ENCODE measurements around the gene IGDCC3. TPM values are rescaled to one million over a fixed set of nuclear protein-coding genes. Genes with fewer than 3 reads are reported as not detected.
A peak's percentile ranks its signal among the peaks of the same experiment; 100 is the strongest.
"Not testable (repeated sequence)": the region's sequence is repeated elsewhere in the genome, so short reads cannot be mapped to it uniquely, and the experiment has no call there.

IGDCC3 gene
- total RNA-seq, 1 experiment from 2014 or later = not detected

DNA sequence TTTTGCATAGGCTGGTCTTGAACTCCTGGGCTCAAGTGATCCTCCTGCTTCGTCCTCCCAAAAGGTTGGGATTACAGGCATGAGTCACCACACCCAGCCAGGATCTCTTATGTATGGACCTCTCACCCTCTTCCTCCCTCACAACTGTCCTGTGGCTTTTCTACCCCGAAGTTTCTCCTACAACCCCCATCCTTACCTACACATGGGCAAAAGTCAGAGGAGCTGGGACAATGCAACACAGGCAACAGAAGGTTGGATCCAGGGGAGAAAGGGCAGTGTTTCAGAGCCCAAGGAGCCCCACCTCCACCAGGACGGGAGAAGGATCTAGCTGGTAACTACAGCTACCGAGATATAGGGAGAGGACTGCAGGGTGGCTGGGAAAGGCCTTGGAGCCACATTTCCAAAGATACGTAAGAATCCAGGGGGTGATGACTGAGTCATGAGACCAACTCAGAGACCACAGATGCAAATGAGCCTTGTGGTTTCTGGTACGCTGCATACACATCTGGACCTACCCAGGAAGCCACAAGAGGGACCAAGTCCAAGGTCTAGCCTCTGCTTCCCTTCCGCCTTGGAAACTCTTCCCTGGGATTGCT lies 31.3 kb upstream of the IGDCC3 start:
- peak; percentile 85 for DNase-seq (ENCODE audit: low read depth)
- in situ Hi-C loops (cut with HindIII; ENCODE audit: low pct_unique_long_range_greater_than_20kb, low sequenced_read_pairs) = no loop called here

DNA sequence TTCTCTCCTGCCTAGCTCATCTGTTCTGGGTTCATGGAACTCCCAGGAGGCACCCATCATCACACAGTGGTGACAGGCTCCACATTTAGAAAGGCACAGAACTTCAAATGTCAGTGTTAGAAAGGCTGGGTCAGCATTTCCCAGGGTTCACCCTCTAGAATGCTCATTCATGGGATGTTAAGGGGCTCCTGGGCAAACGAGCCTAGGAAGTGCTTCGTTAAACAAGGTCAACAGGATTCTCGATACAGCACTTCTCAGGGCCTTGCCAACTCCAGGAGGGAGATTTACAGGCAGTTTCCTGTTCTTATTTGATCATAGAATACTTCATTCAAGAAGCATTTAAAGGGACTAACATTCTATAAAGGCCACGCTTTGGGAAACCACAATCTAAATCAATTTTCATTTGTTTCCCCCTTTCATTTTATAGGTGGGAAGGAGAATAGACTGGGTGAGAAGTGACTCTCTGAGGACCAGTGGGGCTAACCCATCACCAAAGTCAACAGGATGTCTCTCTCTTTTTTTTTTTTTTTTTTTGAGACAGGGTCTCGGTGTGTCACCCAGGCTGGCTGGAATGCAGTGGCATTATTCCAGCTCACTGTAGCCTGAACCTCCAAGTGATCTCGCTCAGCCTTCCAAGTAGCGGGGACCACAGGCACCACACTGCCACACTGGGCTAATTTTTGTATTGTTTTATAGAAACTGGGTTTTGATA lies 30.7 kb upstream of the IGDCC3 start:
- in situ Hi-C loops (cut with HindIII; ENCODE audit: low pct_unique_long_range_greater_than_20kb, low sequenced_read_pairs) = no loop called here
- DNase-seq (ENCODE audit: low read depth) = peak; percentile 63

- in situ Hi-C loops (cut with HindIII; ENCODE audit: low pct_unique_long_range_greater_than_20kb, low sequenced_read_pairs) = no loop called here
- no peak for DNase-seq (ENCODE audit: low read depth)
Observed at GRCh38 chr15:65406424-65407000, 28.7 kb upstream of the IGDCC3 start.

DNA sequence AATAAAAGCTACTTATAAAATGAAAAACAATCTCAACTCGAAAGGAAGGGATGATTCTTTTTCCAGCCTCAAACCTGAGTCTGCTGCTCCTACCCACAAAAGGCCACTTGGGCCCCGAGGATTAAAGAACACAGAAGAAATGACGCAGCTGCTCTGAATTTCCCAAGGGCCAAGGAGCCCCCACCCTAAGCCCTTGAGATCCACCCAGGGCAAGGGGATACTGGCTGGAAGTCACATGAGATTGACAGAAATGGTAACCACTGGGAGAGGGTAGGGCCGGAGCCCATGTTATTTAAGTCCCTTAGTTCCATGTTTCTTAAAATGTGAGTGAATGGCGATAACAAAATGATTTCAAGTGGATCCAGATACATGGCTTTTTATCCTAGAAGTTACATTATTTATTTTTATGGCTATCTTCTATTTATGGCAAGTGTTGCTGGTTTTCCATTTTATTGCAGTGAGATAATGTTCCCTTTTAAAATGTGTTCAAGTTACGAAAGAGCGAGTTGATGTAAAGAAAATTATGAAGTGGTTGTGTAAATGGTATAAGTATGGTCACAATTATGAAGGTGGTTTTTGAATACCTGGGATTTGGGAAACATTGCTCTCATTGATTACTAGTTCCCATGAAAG lies 28.1 kb upstream of the IGDCC3 start:
- DNase-seq (ENCODE audit: low read depth) = no peak
- in situ Hi-C loops (cut with HindIII; ENCODE audit: low pct_unique_long_range_greater_than_20kb, low sequenced_read_pairs) = no loop called here

GRCh38 chr15:65404186-65404872 lies 26.5 kb upstream of the IGDCC3 start:
- in situ Hi-C loops (cut with HindIII; ENCODE audit: low pct_unique_long_range_greater_than_20kb, low sequenced_read_pairs) = no loop called here
- DNase-seq (ENCODE audit: low read depth) = no peak

DNA sequence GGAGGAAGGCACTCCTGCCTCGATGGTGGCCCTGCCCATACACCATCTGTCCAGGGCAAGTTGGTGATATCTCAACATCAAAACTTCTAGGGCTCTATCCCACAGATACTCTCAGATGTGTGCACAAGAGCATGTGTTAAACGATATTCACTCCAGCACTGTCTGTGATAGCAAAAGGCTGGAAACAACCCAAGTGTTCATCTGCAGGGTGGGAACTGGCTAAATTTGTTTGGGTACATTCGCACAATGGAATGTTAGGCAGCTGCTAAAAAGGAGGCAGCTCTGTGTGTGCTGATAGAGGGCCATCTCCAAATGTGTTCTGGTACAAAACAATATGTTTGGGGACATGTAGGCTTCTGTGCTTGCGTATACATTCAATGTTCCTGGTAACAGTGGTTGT lies 25.2 kb upstream of the IGDCC3 start:
- no peak for DNase-seq (ENCODE audit: low read depth)
- in situ Hi-C loops (cut with HindIII; ENCODE audit: low pct_unique_long_range_greater_than_20kb, low sequenced_read_pairs) = no loop called here

DNA sequence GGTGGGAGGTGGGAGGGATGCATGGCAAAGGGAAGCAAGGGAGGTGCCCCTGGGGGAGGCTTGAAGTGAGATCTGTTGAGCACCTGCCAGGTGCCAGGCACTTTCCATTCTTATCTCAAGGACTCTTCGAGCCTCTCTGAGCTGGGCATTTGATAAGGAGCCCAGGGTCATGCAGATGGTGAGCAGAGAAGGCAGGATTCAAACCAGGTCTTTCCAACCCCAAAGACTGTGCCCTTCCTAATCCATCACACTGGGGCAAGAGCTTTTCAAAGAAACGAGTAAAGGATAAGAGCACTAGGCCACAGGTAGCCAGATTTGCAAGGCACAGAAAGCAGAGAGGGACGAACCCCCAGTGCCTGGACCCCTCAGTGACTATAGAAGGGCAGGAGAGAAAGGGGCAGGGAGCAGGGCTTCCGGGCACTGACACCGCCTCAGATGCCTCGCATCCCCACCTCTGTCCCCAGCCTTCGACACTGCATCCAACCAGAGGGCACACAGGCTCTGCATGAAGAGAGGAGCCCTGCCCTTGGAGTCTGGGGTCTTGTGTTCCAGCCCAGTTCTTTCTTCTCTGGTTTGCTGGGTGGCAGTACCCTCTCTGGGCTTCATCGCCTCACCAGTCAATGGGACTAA lies 23.9 kb upstream of the IGDCC3 start:
- in situ Hi-C loops (cut with HindIII; ENCODE audit: low pct_unique_long_range_greater_than_20kb, low sequenced_read_pairs) = no loop called here
- DNase-seq (ENCODE audit: low read depth) = no peak

DNA sequence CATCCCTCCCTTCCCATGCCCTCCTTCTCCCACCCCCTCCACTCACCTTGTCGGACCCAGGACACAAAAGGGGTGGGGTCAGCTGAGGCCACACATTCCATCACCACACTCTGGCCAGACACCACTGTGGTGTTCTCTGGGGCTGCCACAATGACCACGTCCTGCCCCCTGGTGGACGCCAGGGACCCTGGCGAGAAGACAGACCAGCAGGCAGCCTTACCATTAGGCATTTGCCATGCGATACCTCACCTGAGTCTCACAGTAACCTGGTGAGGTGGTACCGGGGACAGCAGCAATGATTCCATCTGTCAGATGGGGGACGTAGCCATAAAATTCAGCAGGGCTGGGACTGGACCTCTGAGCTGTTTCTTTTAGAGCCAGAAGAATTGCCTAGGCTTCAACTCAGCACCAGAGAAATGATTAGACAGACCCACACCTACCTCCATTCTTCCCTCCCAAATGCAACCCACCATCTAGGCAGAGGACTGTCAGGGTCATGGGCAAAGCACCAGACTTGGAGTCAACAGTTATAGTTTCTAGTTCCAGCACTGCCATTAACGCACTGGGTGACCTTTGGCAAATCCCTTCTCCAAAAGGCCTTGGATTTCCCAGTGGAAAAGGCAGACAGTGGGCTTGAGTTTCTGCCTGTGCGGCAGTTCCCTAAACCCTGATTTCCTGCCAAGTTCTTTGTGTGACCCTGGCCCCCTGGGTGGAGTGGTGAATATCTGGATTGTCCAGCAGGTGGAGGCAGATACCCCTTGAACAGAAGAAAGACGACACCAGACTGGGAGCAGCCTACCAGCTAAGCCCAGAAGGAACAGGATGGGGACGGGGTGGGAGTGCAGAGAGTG lies 23.2 kb upstream of the IGDCC3 start:
- in situ Hi-C loops (cut with HindIII; ENCODE audit: low pct_unique_long_range_greater_than_20kb, low sequenced_read_pairs) = no loop called here
- peak; percentile 54 for DNase-seq (ENCODE audit: low read depth)

DNA sequence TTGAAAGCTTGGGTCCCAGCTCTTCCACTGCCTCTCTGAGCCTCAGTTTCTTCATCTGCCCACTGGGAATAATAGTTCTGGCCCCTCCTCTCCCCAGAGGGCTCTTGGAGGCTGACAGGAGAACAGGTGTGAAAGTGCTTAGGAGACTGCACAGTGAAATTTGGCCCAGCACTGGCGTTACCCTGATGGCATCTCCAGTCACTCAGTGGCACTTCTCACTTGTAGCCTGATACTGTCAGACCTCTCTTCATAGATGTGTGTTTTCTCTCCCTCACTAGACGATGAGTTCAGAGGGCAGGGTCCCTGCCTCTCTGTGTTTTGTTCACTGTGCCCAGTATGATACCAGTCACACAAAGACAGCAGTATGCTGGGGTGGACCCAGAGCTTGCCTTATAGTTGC lies 22.2 kb upstream of the IGDCC3 start:
- no peak for DNase-seq (ENCODE audit: low read depth)
- in situ Hi-C loops (cut with HindIII; ENCODE audit: low pct_unique_long_range_greater_than_20kb, low sequenced_read_pairs) = no loop called here

DNA sequence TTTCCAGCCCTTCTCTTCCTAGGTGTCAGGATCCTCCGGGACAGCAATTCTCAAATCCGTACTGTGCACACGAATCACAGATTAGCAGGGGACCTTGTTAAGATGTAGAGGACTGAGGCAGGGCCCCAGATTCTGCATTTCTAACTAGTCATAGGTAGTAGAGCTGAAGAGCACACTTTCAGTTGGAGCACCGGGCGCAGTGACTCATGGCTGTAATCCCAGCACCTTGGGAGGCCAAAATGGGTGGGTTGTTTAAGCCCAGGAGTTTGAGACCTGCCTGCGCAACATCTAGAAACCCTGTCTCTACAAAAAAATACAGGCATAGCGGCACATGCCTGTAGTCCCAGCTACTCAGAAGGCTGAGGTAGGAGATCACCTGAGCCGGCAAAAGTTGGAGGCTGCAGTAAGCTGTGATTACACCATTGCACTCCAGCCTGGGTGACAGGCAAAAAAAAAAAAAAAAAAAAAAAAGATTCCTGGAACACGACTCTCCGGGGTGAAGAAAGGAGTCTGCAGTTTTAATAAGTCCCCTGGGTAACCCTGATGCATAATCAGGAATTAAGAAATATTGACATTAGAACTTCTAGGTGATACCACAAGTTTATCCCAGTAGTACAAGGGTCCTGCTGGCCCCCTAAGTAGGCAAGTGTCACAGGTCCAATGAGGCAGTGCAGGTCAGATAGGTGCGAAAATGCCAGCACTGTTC lies 21.4 kb upstream of the IGDCC3 start:
- no peak for DNase-seq (ENCODE audit: low read depth)
- in situ Hi-C loops (cut with HindIII; ENCODE audit: low pct_unique_long_range_greater_than_20kb, low sequenced_read_pairs) = no loop called here

DNA sequence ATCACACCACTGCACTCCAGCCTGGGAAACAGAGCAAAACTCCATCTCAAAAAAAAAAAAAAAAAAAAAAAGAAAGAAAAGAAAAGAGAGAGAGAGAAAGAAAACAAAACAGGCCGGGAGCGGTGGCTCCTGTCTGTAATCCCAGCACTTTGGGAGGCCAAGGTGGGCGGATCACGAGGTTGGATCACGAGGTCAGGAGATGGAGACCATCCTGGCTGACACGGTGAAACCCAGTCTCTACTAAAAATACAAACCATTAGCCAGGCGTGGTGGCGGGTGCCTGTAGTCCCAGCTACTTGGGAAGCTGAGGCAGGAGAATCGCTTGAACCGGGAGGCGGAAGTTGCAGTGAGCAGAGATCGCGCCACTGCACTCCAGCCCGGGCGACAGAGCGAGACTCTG lies 20.7 kb upstream of the IGDCC3 start:
- in situ Hi-C loops (cut with HindIII; ENCODE audit: low pct_unique_long_range_greater_than_20kb, low sequenced_read_pairs); DNase-seq (ENCODE audit: low read depth): not testable (repeated sequence)

- DNase-seq (ENCODE audit: low read depth) = no peak
- in situ Hi-C loops (cut with HindIII; ENCODE audit: low pct_unique_long_range_greater_than_20kb, low sequenced_read_pairs) = no loop called here
Observed at GRCh38 chr15:65396965-65397317, 19.1 kb upstream of the IGDCC3 start.

DNA sequence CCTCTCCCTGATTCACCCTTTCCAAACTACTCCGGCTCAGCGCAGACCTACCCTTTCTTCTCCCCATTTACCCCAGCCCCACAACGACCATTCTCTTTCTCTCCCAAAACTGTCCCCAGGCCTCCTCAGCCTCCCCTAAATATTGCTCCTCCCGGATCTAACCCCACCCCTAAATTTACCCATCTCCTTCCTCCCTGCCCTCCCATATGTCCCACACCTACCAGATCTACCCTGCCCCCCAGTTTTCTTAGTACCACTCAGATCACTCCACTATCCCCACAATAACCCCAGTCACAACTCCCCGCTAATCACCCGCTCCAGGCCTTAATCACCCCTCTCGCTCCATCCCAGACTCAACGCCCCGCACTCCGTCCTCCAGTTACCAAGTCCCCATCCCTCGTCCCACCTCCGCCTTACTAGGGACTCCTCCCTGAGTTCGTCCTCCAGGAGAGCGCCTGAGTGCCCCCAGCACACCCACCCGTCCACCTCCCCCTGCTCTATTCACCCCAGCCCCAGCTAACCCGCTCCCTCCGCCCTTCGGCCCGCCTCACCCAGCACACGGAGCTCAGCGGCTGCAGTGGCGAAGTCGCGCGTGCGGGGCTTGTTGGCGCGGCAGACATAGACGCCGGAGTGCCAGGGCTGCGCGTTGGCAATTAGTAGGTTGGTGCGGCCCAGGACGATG lies 18.6 kb upstream of the IGDCC3 start:
- DNase-seq (ENCODE audit: low read depth) = no peak
- in situ Hi-C loops (cut with HindIII; ENCODE audit: low pct_unique_long_range_greater_than_20kb, low sequenced_read_pairs) = no loop called here

DNA sequence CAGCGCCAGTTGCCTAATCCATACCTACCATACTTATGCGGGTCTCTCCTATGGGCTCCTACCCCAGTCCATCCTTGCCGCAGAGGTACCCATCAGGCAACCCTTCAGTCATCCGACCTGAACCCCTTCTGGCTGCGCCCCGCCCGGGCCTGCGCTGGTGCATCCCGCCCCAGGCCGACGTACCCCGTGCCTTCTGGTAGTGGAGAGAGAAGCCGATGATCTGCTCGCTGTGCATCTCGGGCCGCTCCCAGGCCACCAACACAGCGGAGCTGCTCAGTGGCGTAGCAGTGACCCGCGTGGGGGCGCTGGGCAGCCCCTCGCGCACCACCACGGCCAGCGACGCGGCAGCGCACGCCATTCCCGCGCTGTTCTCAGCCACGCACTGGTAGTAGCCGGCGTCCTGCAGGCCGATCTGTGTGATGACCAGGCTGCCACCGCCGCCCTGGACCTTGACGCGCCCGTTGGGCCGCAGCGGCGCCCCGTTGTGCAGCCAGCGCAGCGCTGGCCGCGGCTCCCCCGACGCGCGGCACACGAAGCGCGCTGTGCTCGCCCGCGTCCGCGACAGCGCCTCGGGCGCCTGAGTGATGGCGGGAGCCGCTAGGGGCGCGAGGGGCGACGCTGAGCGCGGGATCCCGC lies 17.9 kb upstream of the IGDCC3 start:
- in situ Hi-C loops (cut with HindIII; ENCODE audit: low pct_unique_long_range_greater_than_20kb, low sequenced_read_pairs) = no loop called here
- no peak for DNase-seq (ENCODE audit: low read depth)

DNA sequence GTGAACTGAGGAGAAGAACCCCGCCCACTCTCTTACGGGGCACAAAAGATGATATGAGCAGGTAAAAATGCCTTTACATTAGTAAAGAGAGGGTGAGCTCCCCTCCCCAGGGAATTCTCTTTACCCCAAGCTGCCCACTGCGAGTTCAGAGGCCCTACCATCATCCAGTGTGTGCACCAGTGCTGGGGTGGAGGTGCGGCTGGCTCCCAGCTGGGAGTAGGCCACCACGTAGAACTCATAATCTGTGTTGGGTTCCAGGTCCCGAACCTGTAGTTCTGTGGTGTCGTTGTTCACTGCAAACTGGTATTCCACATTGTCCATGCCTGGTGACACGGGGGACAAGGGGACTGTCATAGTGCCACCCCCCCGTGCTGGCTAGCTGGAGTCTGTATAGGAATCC lies 17.1 kb upstream of the IGDCC3 start:
- in situ Hi-C loops (cut with HindIII; ENCODE audit: low pct_unique_long_range_greater_than_20kb, low sequenced_read_pairs) = no loop called here
- DNase-seq (ENCODE audit: low read depth) = no peak

GRCh38 chr15:65394280-65394789 lies 16.5 kb upstream of the IGDCC3 start:
- no peak for DNase-seq (ENCODE audit: low read depth)
- in situ Hi-C loops (cut with HindIII; ENCODE audit: low pct_unique_long_range_greater_than_20kb, low sequenced_read_pairs) = no loop called here

All from Caki2 (cell line).